ENCODE results near the gene APOC4.

GRCh38 chr19:44958090-44958489 is 16.1 kb downstream of the APOC4 start:
- TF ChIP-seq CTCF (optimal IDR thresholded peaks at IDR 0.05 in 1 of 3, IDR thresholded peaks at IDR 0.05 in 1 of 3, conservative IDR thresholded peaks at IDR 0.05 in 1 of 3; ENCODE audit: extremely low read depth in 1 of 3, insufficient read depth in 2 of 3, low read length in 3 of 3) (no peak), EZH2 (IDR thresholded peaks at IDR 0.05; ENCODE audit: low read length) (no peak)

Data from keratinocyte (primary cell).